ENCODE data around the gene WHRN.

The WHRN gene

DNA sequence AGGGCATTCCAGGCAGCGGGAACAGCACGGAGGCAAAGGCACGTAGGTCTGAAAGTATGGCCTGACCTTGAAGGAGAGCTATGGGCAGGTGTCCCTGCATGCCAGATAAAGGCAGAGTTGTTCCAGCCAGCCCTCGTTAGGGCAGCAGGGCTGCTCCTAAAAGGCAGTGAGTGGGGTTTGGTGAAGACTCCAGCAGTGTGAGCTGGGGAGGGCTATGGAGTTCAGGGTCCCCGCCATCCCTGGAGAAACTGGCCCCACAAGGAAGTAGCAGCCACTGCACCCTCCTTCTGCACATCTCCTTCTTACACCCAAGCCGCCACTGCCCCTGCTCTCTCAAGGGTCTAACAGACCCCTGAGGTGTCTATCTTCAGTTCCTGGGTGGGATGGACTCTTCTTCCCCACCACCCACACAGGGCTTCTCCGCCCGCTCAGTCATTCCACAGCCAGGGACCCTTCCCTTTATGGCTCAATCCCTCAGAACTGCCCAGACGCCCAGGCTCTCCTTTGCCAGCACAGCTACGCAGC, 118.8 kb downstream of the WHRN start:
- H3K27ac ChIP-seq (ENCODE audit: low read depth, low read length): peak overlapping the region; percentile 98
- no peak for TF ChIP-seq EZH2phosphoT487 (conservative IDR thresholded peaks at IDR 0.05; ENCODE audit: low read length)
- no peak for TF ChIP-seq CTCF (IDR thresholded peaks at IDR 0.05; ENCODE audit: insufficient read depth, low read length, poor library complexity, severe bottlenecking)
- H3K9ac ChIP-seq (ENCODE audit: low read length): peak overlapping the region; percentile 90

GRCh38 chr9:114385397-114386181, 119.7 kb downstream of the WHRN start:
- Histone ChIP-seq H3K79me2 (ENCODE audit: insufficient read depth, low read length) (peaks cover 87% of the 10 kb centered on the region), H3K4me2 (ENCODE audit: low read depth, low read length, poor library complexity, severe bottlenecking) (peak overlapping the region; percentile 95), H3K9ac (ENCODE audit: low read length) (peak overlapping the region; percentile 90), H3K36me3 (ENCODE audit: low read length) (no peaks in the 10 kb centered on the region), H2AFZ (ENCODE audit: low read depth, low read length, severe bottlenecking) (no peak overlapping the region), H3K27ac (ENCODE audit: low read depth, low read length) (peak overlapping the region; percentile 98), H3K9me2 (replicated peaks; ENCODE audit: insufficient read depth, low read length) (no peaks in the 10 kb centered on the region), H3F3A (ENCODE audit: insufficient read depth) (peaks cover 46% of the 10 kb centered on the region), H3K9me3 (ENCODE audit: insufficient read depth, low read length) (no peaks in the 10 kb centered on the region), H3K4me3 (ENCODE audit: insufficient read depth, low read length, poor library complexity, severe bottlenecking) (peak overlapping the region; percentile 80), H3K27me3 (ENCODE audit: low read length) (no peaks in the 10 kb centered on the region), H4K20me1 (ENCODE audit: low read depth, low read length) (no peaks in the 10 kb centered on the region)
- TF ChIP-seq CTCF (IDR thresholded peaks at IDR 0.05; ENCODE audit: insufficient read depth, low read length, poor library complexity, severe bottlenecking) (no peak), EZH2phosphoT487 (conservative IDR thresholded peaks at IDR 0.05; ENCODE audit: low read length) (no peak)

More for the DNA sequence above, 118.8 kb downstream of the WHRN start:
- Histone ChIP-seq H3K79me2 (ENCODE audit: insufficient read depth, low read length) (peaks cover 80% of the 10 kb centered on the region), H3K36me3 (ENCODE audit: low read length) (no peaks in the 10 kb centered on the region), H3K9me2 (replicated peaks; ENCODE audit: insufficient read depth, low read length) (no peaks in the 10 kb centered on the region), H3K4me2 (ENCODE audit: low read depth, low read length, poor library complexity, severe bottlenecking) (peak overlapping the region; percentile 95), H3F3A (ENCODE audit: insufficient read depth) (peaks cover 54% of the 10 kb centered on the region), H2AFZ (ENCODE audit: low read depth, low read length, severe bottlenecking) (no peak overlapping the region), H4K20me1 (ENCODE audit: low read depth, low read length) (no peaks in the 10 kb centered on the region), H3K9me3 (ENCODE audit: insufficient read depth, low read length) (no peaks in the 10 kb centered on the region), H3K4me3 (ENCODE audit: insufficient read depth, low read length, poor library complexity, severe bottlenecking) (peak overlapping the region; percentile 80), H3K27me3 (ENCODE audit: low read length) (no peaks in the 10 kb centered on the region)

- H4K20me1 ChIP-seq (ENCODE audit: low read depth, low read length): no peaks in the 10 kb centered on the region
- H3K27me3 ChIP-seq (ENCODE audit: low read length): no peaks in the 10 kb centered on the region
- H3K4me3 ChIP-seq (ENCODE audit: insufficient read depth, low read length, poor library complexity, severe bottlenecking): peak overlapping the region; percentile 41
Measured at GRCh38 chr9:114384836-114385396, 120.4 kb downstream of the WHRN start.

More at GRCh38 chr9:114384836-114385396, 120.4 kb downstream of the WHRN start:
- peak overlapping the region; percentile 62 for H3K9ac ChIP-seq (ENCODE audit: low read length)
- H3K27ac ChIP-seq (ENCODE audit: low read depth, low read length): peak overlapping the region; percentile 98
- peak overlapping the region; percentile 95 for H3K4me2 ChIP-seq (ENCODE audit: low read depth, low read length, poor library complexity, severe bottlenecking)
- H3K79me2 ChIP-seq (ENCODE audit: insufficient read depth, low read length): peaks cover 92% of the 10 kb centered on the region
- peaks cover 4% of the 10 kb centered on the region; the same call in 1 of the 2 replicates for H3K36me3 ChIP-seq (ENCODE audit: low read length)
- H3K9me2 ChIP-seq (replicated peaks; ENCODE audit: insufficient read depth, low read length): no peaks in the 10 kb centered on the region
- peaks cover 46% of the 10 kb centered on the region for H3F3A ChIP-seq (ENCODE audit: insufficient read depth)
- H3K9me3 ChIP-seq (ENCODE audit: insufficient read depth, low read length): no peaks in the 10 kb centered on the region
- no peak overlapping the region for H2AFZ ChIP-seq (ENCODE audit: low read depth, low read length, severe bottlenecking)
- TF ChIP-seq EZH2phosphoT487 (conservative IDR thresholded peaks at IDR 0.05; ENCODE audit: low read length) (no peak), CTCF (IDR thresholded peaks at IDR 0.05; ENCODE audit: insufficient read depth, low read length, poor library complexity, severe bottlenecking) (no peak)
